ENCODE measurements around the gene RNF151.

RNF151 gene

GRCh38 chr16:1942810-1943726 is 23.6 kb upstream of the RNF151 start, which contains the start of gene MSRB1:
Gene MSRB1 (minus strand): TSS chr16:1943199. CDS start chr16:1943156, 43 bp downstream.
- peaks cover 19 to 23% of the 10 kb centered on the region in 2 experiments for H3K36me3 ChIP-seq (ENCODE audit: control insufficient read depth in 1 of 2, insufficient read depth in 2 of 2, low read length in 2 of 2)
- H3K4me1 ChIP-seq (ENCODE audit: control insufficient read depth in 1 of 2, insufficient read depth in 2 of 2, low read length in 2 of 2) = peaks cover 22 to 26% of the 10 kb centered on the region in 2 experiments
- H4K91ac ChIP-seq (ENCODE audit: low read depth, low read length) = peak within 1 kb of the TSS; percentile 88
- H2AK5ac ChIP-seq (ENCODE audit: low read length) = peak within 1 kb of the TSS; percentile 34
- H2BK12ac ChIP-seq (ENCODE audit: low read length) = no peak within 1 kb of the TSS
- peak within 1 kb of the TSS; percentile 19 for H4K12ac ChIP-seq (ENCODE audit: low read depth, low read length)
- H3K4me3 ChIP-seq (ENCODE audit: low read depth, low read length) = peak within 1 kb of the TSS; percentile 84
- WGBS (ENCODE audit: extremely low coverage, insufficient coverage, insufficient read length) = no CpG with 5 or more reads among the region's 77 CpGs
- peak within 1 kb of the TSS; percentile 73 for H3K9ac ChIP-seq (ENCODE audit: low read length)
- no peak within 1 kb of the TSS for H3K23ac ChIP-seq (ENCODE audit: low read length)
- DNase-seq = peak; percentile 99 to 100
- H4K8ac ChIP-seq (ENCODE audit: low read depth, low read length) = peak within 1 kb of the TSS; percentile 90
- peaks cover 7% of the 10 kb centered on the region for H3K9me3 ChIP-seq (ENCODE audit: insufficient read depth, low read depth, low read length)
- peaks cover 7% of the 10 kb centered on the region for H3K79me1 ChIP-seq (ENCODE audit: low read length)
- peak within 1 kb of the TSS; percentile 35 for H2BK120ac ChIP-seq (ENCODE audit: insufficient read depth, low read length, poor library complexity)
- H3K4ac ChIP-seq (ENCODE audit: low read depth, low read length) = peak within 1 kb of the TSS; percentile 30
- H3K4me2 ChIP-seq (ENCODE audit: low read length) = peak within 1 kb of the TSS; percentile 92
- peak within 1 kb of the TSS; percentile 76 for H3K14ac ChIP-seq (ENCODE audit: low read length)
- H3K27ac ChIP-seq (ENCODE audit: low read depth, low read length) = peak within 1 kb of the TSS; percentile 11
- H2BK5ac ChIP-seq (ENCODE audit: low read depth, low read length, poor library complexity) = peak within 1 kb of the TSS; percentile 35
- peak within 1 kb of the TSS; percentile 75 for H3K18ac ChIP-seq (ENCODE audit: low read length)
- H2AFZ ChIP-seq (ENCODE audit: insufficient read depth, low read length, poor library complexity) = peak within 1 kb of the TSS; percentile 75
- peaks cover 3% of the 10 kb centered on the region for H3K79me2 ChIP-seq (ENCODE audit: control insufficient read depth, insufficient read depth, low read length, poor library complexity)
- H3K27me3 ChIP-seq (ENCODE audit: insufficient read depth, low read length) = no peaks in the 10 kb centered on the region

GRCh38 chr16:1944612-1945199 is 21.9 kb upstream of the RNF151 start:
- no peak for DNase-seq
- no peak overlapping the region for H3K14ac ChIP-seq (ENCODE audit: low read length)
- peaks cover 4 to 7% of the 10 kb centered on the region in 2 experiments for H3K36me3 ChIP-seq (ENCODE audit: control insufficient read depth in 1 of 2, insufficient read depth in 2 of 2, low read length in 2 of 2)
- peaks cover 7% of the 10 kb centered on the region for H3K79me1 ChIP-seq (ENCODE audit: low read length)
- H2AFZ ChIP-seq (ENCODE audit: insufficient read depth, low read length, poor library complexity) = no peak overlapping the region
- H3K9ac ChIP-seq (ENCODE audit: low read length) = no peak overlapping the region
- peaks cover 3% of the 10 kb centered on the region for H3K79me2 ChIP-seq (ENCODE audit: control insufficient read depth, insufficient read depth, low read length, poor library complexity)
- H3K9me3 ChIP-seq (ENCODE audit: insufficient read depth, low read depth, low read length) = peaks cover 7% of the 10 kb centered on the region
- peaks cover 22 to 26% of the 10 kb centered on the region in 2 experiments for H3K4me1 ChIP-seq (ENCODE audit: control insufficient read depth in 1 of 2, insufficient read depth in 2 of 2, low read length in 2 of 2)
- H3K4me3 ChIP-seq (ENCODE audit: low read depth, low read length) = no peak overlapping the region
- no peak overlapping the region for H3K23ac ChIP-seq (ENCODE audit: low read length)
- no peak overlapping the region for H3K4me2 ChIP-seq (ENCODE audit: low read length)
- no peak overlapping the region for H2BK5ac ChIP-seq (ENCODE audit: low read depth, low read length, poor library complexity)
- no peak overlapping the region for H4K8ac ChIP-seq (ENCODE audit: low read depth, low read length)
- H3K18ac ChIP-seq (ENCODE audit: low read length) = no peak overlapping the region
- H2BK12ac ChIP-seq (ENCODE audit: low read length) = no peak overlapping the region
- no peak overlapping the region for H4K91ac ChIP-seq (ENCODE audit: low read depth, low read length)
- WGBS (ENCODE audit: extremely low coverage, insufficient coverage, insufficient read length) = no CpG with 5 or more reads among the region's 21 CpGs
- no peak overlapping the region for H4K12ac ChIP-seq (ENCODE audit: low read depth, low read length)
- no peak overlapping the region for H2AK5ac ChIP-seq (ENCODE audit: low read length)
- H3K27ac ChIP-seq (ENCODE audit: low read depth, low read length) = no peak overlapping the region
- H3K4ac ChIP-seq (ENCODE audit: low read depth, low read length) = no peak overlapping the region
- H3K27me3 ChIP-seq (ENCODE audit: insufficient read depth, low read length) = no peaks in the 10 kb centered on the region
- no peak overlapping the region for H2BK120ac ChIP-seq (ENCODE audit: insufficient read depth, low read length, poor library complexity)

- DNase-seq = peak in 1 of 2 donors; percentile 78
- Histone ChIP-seq H3K36me3 (ENCODE audit: control insufficient read depth in 1 of 2, insufficient read depth in 2 of 2, low read length in 2 of 2) (peaks cover 0 to under 1% of the 10 kb centered on the region in 2 experiments), H3K4me2 (ENCODE audit: low read length) (no peak overlapping the region), H3K14ac (ENCODE audit: low read length) (no peak overlapping the region), H3K23ac (ENCODE audit: low read length) (no peak overlapping the region), H3K9me3 (ENCODE audit: insufficient read depth, low read depth, low read length) (peaks cover 10% of the 10 kb centered on the region), H2BK120ac (ENCODE audit: insufficient read depth, low read length, poor library complexity) (no peak overlapping the region), H3K9ac (ENCODE audit: low read length) (no peak overlapping the region), H3K4me1 (ENCODE audit: control insufficient read depth in 1 of 2, insufficient read depth in 2 of 2, low read length in 2 of 2) (peaks cover 16 to 21% of the 10 kb centered on the region in 2 experiments), H3K18ac (ENCODE audit: low read length) (no peak overlapping the region), H3K79me1 (ENCODE audit: low read length) (peaks cover 7% of the 10 kb centered on the region), H2BK5ac (ENCODE audit: low read depth, low read length, poor library complexity) (no peak overlapping the region), H3K27me3 (ENCODE audit: insufficient read depth, low read length) (no peaks in the 10 kb centered on the region), H3K27ac (ENCODE audit: low read depth, low read length) (no peak overlapping the region), H2AK5ac (ENCODE audit: low read length) (no peak overlapping the region), H3K4me3 (ENCODE audit: low read depth, low read length) (no peak overlapping the region), H4K91ac (ENCODE audit: low read depth, low read length) (no peak overlapping the region), H3K79me2 (ENCODE audit: control insufficient read depth, insufficient read depth, low read length, poor library complexity) (peaks cover 3% of the 10 kb centered on the region), H4K8ac (ENCODE audit: low read depth, low read length) (no peak overlapping the region), H3K4ac (ENCODE audit: low read depth, low read length) (no peak overlapping the region), H4K12ac (ENCODE audit: low read depth, low read length) (no peak overlapping the region), H2AFZ (ENCODE audit: insufficient read depth, low read length, poor library complexity) (no peak overlapping the region), H2BK12ac (ENCODE audit: low read length) (no peak overlapping the region)
- WGBS (ENCODE audit: extremely low coverage, insufficient coverage, insufficient read length) = no CpG with 5 or more reads among the region's 19 CpGs
These were observed 20.9 kb upstream of the RNF151 start for GRCh38 chr16:1945559-1946391.
